ENCODE results near the gene KDM6A.

GRCh38 chrX:44980403-44980802 lies 107.4 kb downstream of the KDM6A start:
- TF ChIP-seq POLR2AphosphoS5 (IDR thresholded peaks at IDR 0.05; ENCODE audit: insufficient read depth, low read depth, low read length), result no peak
- no peak for TF ChIP-seq POLR2A (IDR thresholded peaks at IDR 0.05; ENCODE audit: low read depth, low read length)
